H1 (cell line): ENCODE results near the gene TTI1. TPM values are rescaled to one million over a fixed set of nuclear protein-coding genes. Genes with fewer than 3 reads are reported as not detected.

Source experiments
- EGR1 ChIP-seq: IDR thresholded peaks from 2 replicates; pipeline ENCODE4 v1.6.1; 2011; ENCODE audit warnings: low read depth, low read length, borderline replicate concordance
- GTF2F1 ChIP-seq: IDR thresholded peaks from 2 replicates; pipeline ENCODE4 v1.6.1; 2012; ENCODE audit warnings: low read depth, low read length, improper control_type of control experiment, borderline replicate concordance
- HDAC2 ChIP-seq, 2 experiments: fragments of 300-600 bp in 1 of 2; sonication (generic) in 1 of 2; IDR thresholded peaks; 2 replicates each; pipeline ENCODE4 v1.6.1; 2011 to 2012; ENCODE audit warnings: low read depth in 2 of 2, low read length in 2 of 2, mild to moderate bottlenecking in 2 of 2, moderate library complexity in 2 of 2, borderline replicate concordance in 1 of 2, inconsistent platforms in 1 of 2
- POLR2AphosphoS5 ChIP-seq: IDR thresholded peaks from 2 replicates; pipeline ENCODE4 v1.6.1; 2011; ENCODE audit warnings: low read depth, low read length
- polyA plus RNA-seq, 7 experiments: library from polyadenylated mRNA; depleted of rRNA in 3 of 7; stranded (reverse) in 5 of 7; unstranded in 2 of 7; fragments of >200 nt in 5 of 7; fragments of 200-250 nt in 2 of 7; gene quantifications; 1 replicate in 5 of 7; 2 replicates in 1 of 7; 4 replicates in 1 of 7; pipeline versions ENCODE4 v1.2.1 to v1.2.3, GENCODE V29; 2011 to 2013; ENCODE audit warnings: missing spikeins in 2 of 7, mixed read lengths in 2 of 7
- total RNA-seq: library from RNA; stranded (reverse); fragmentation: NEBNext Ultra II Directional; extraction: Animal tissue kit (Norgen Biotek cat#: 25700); gene quantifications from 2 replicates; pipeline ENCODE4 v1.2.1, GENCODE V29; 2021

Gene TTI1
- total and polyA plus RNA-seq, 2 of the 8 experiments (the other 6 are each of a cell fraction or from before 2014, with no cell fraction given): 34.1 to 47.0 TPM

DNA sequence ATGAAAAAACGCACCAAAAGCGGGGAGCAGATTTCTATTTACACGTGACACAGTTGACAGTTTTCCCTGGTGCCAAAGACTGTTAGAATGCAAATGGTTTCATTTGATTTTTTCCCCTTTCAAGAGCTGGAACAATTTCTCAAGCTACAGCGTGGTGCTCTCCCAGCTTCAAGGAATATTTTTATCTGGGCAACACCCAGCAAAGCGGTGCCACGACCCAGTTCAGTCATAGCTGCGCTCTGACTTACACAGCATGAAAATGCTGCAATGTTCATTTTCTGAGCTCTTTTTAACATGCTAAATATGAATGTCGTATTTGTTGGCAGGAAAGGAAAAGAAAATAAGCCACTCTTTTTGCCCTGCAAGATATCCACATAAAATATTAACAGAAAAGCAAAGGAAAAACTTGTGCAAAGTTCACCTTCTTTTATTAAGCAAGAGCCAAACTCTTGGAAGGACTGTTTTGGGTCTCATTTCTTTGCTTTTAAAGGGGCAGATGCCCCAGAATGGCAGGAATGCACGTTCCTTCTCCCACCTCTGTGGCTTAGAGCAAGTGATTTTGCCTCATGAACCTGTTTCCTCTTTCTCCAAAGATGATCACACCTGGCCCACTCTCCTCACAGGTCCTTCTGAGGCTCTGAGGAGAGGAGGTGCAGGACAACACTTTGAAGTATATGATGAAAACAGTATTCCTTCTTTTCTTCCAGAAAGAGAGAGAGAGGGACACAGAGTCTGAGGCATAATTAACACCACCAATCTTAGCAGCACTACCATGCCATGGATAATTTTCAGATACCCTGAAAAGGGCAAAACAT is 47.0 kb downstream of the TTI1 start (continued):
- TF ChIP-seq HDAC2 (IDR thresholded peaks at IDR 0.05; ENCODE audit: borderline replicate concordance in 1 of 2, low read depth in 2 of 2, low read length in 2 of 2): no peak
- TF ChIP-seq EGR1: no peak
- no peak for TF ChIP-seq GTF2F1
- no peak for TF ChIP-seq POLR2AphosphoS5
